Activated T-cell treated with anti-CD3 and anti-CD28 coated beads, Interleukin-2, amount 50 U/mL, for 4 hours (primary cell): Measurements from ENCODE around the gene TMPRSS4. TPM values are rescaled to one million over a fixed set of nuclear protein-coding genes. Genes with fewer than 3 reads are reported as not detected.

ENCODE experiments used
- ATAC-seq, 2 donors: fragments of 200-7000 bp; cut with Tn5 transposase; one replicate each; pipeline ENCODE4 v1.10.0; 2021
- DNase-seq: peaks from one replicate; pipeline ENCODE4 v3.0.0-alpha.2; 2020
- H3K27me3 Mint-ChIP-seq: one replicate; pipeline ENCODE4 v1.8.0; 2021; ENCODE audit warnings: low read depth, mixed read lengths
- H3K36me3 Mint-ChIP-seq: one replicate; pipeline ENCODE4 v1.8.0; 2022; ENCODE audit warnings: mixed read lengths; ENCODE audit not compliant: insufficient read depth
- H3K4me1 Mint-ChIP-seq: one replicate; pipeline ENCODE4 v1.8.0; 2021; ENCODE audit warnings: low read depth, mixed read lengths
- H3K4me3 Mint-ChIP-seq: one replicate; pipeline ENCODE4 v1.8.0; 2021; ENCODE audit warnings: mild to moderate bottlenecking, moderate library complexity, mixed read lengths
- H3K9me3 Mint-ChIP-seq: one replicate; pipeline ENCODE4 v1.8.0; 2021; ENCODE audit warnings: mixed read lengths
- total RNA-seq, 3 donors: library from RNA; stranded (reverse); gene quantifications; one replicate each; pipeline ENCODE4 v1.2.1, GENCODE V29; 2021

Gene TMPRSS4
- total RNA-seq, 3 donors from 2014 or later, result 0.08 TPM; not detected in 2

GRCh38 chr11:118167906-118168305, 91.0 kb downstream of the TMPRSS4 start:
- H3K36me3 Mint-ChIP-seq, result no peaks in the 10 kb centered on the region
- ATAC-seq (no peak), DNase-seq (no peak)
- peaks cover 16% of the 10 kb centered on the region for H3K27me3 Mint-ChIP-seq
- H3K4me1 Mint-ChIP-seq, result no peaks in the 10 kb centered on the region
- H3K9me3 Mint-ChIP-seq, result no peaks in the 10 kb centered on the region
- H3K4me3 Mint-ChIP-seq, result no peak overlapping the region

GRCh38 chr11:118168316-118168715, 91.4 kb downstream of the TMPRSS4 start:
- no peaks in the 10 kb centered on the region for H3K4me1 Mint-ChIP-seq
- ATAC-seq (no peak), DNase-seq (no peak)
- H3K36me3 Mint-ChIP-seq, result no peaks in the 10 kb centered on the region
- peaks cover 16% of the 10 kb centered on the region for H3K27me3 Mint-ChIP-seq
- H3K9me3 Mint-ChIP-seq, result no peaks in the 10 kb centered on the region
- no peak overlapping the region for H3K4me3 Mint-ChIP-seq

GRCh38 chr11:118168751-118169150, 91.9 kb downstream of the TMPRSS4 start:
- ATAC-seq (no peak), DNase-seq (no peak)
- H3K9me3 Mint-ChIP-seq, result no peaks in the 10 kb centered on the region
- no peaks in the 10 kb centered on the region for H3K4me1 Mint-ChIP-seq
- no peak overlapping the region for H3K4me3 Mint-ChIP-seq
- H3K36me3 Mint-ChIP-seq, result no peaks in the 10 kb centered on the region
- H3K27me3 Mint-ChIP-seq, result peaks cover 12% of the 10 kb centered on the region

GRCh38 chr11:118169300-118170140, 92.6 kb downstream of the TMPRSS4 start:
- peaks cover 12% of the 10 kb centered on the region for H3K27me3 Mint-ChIP-seq
- ATAC-seq, result no peak
- H3K4me1 Mint-ChIP-seq, result no peaks in the 10 kb centered on the region
- no peaks in the 10 kb centered on the region for H3K36me3 Mint-ChIP-seq
- DNase-seq, result no peak
- H3K9me3 Mint-ChIP-seq, result no peaks in the 10 kb centered on the region
- no peak overlapping the region for H3K4me3 Mint-ChIP-seq

- Mint-ChIP-seq H3K36me3 (no peaks in the 10 kb centered on the region), H3K4me1 (no peaks in the 10 kb centered on the region), H3K9me3 (no peaks in the 10 kb centered on the region), H3K4me3 (no peak overlapping the region), H3K27me3 (peaks cover 12% of the 10 kb centered on the region)
- ATAC-seq (no peak), DNase-seq (no peak)
Measured at GRCh38 chr11:118170231-118170630, 93.4 kb downstream of the TMPRSS4 start.

- H3K9me3 Mint-ChIP-seq, result no peaks in the 10 kb centered on the region
- H3K4me3 Mint-ChIP-seq, result no peak overlapping the region
- DNase-seq (no peak), ATAC-seq (no peak)
- H3K36me3 Mint-ChIP-seq, result no peaks in the 10 kb centered on the region
- no peaks in the 10 kb centered on the region for H3K4me1 Mint-ChIP-seq
- H3K27me3 Mint-ChIP-seq, result peaks cover 12% of the 10 kb centered on the region
Measured at GRCh38 chr11:118170882-118171268, 94.0 kb downstream of the TMPRSS4 start.

Other genes with a start within 250 kb of the TMPRSS4 start
- under 1 TPM in 2 of 3 donors, not detected in 1; 0.16 to 0.38 TPM for gene FXYD6, start 200.4 kb upstream of the TMPRSS4 start, total RNA-seq
- under 1 TPM; 0.26 to 0.38 (median 0.38) TPM for gene TMPRSS13, start 147.7 kb upstream of the TMPRSS4 start, total RNA-seq
- 10 to 100 TPM; 30.5 to 39.3 (median 36.6) TPM for gene IL10RA, start 90.7 kb upstream of the TMPRSS4 start, total RNA-seq
- gene SMIM35, start 9.9 kb downstream of the TMPRSS4 start, total RNA-seq, result not detected
- not detected for gene SCN4B, start 75.7 kb downstream of the TMPRSS4 start, total RNA-seq
- not detected for gene SCN2B, start 99.6 kb downstream of the TMPRSS4 start, total RNA-seq
- 100 to 1,000 TPM; 135 to 153 (median 137) TPM for gene JAML, start 147.9 kb downstream of the TMPRSS4 start, total RNA-seq
- gene MPZL3, start 175.3 kb downstream of the TMPRSS4 start, total RNA-seq, result 10 to 100 TPM; 52.7 to 72.0 (median 56.4) TPM
- gene MPZL2, start 187.2 kb downstream of the TMPRSS4 start, total RNA-seq, result 10 to 100 TPM in 2 of 3 donors, 1 to 10 TPM in 1; 9.0 to 12.9 (median 12.8) TPM
- 100 to 1,000 TPM; 371 to 436 (median 407) TPM for gene CD3E, start 227.7 kb downstream of the TMPRSS4 start, total RNA-seq